BE2C (cell line): Measurements from ENCODE around the gene TMEM132D.

Source experiments
- DNase-seq: peaks from one replicate; pipeline ENCODE4 v3.0.0-alpha.2; 2020
- H3K27me3 ChIP-seq: fragments of 250-450 bp; sonication (Bioruptor Pico); 2 replicates; pipeline ENCODE4 v1.5.1; 2020; ENCODE audit warnings: mild to moderate bottlenecking
- H3K36me3 ChIP-seq: fragments of 250-450 bp; sonication (Bioruptor Pico); 2 replicates; pipeline ENCODE4 v1.5.1; 2020; ENCODE audit warnings: mild to moderate bottlenecking
- H3K4me1 ChIP-seq: fragments of 250-450 bp; sonication (Bioruptor Pico); 2 replicates; pipeline ENCODE4 v1.5.1; 2020
- H3K4me3 ChIP-seq: 2 replicates; pipeline ENCODE4 v1.5.1; 2011; ENCODE audit warnings: low read depth, low read length
- H3K9me3 ChIP-seq: fragments of 250-450 bp; sonication (Bioruptor Pico); 2 replicates; pipeline ENCODE4 v1.5.1; 2020
- TF ChIP-seq, protein P1 (sequence below): IDR thresholded peaks from 2 replicates; pipeline ENCODE4 v1.5.1; 2012; ENCODE audit warnings: mild to moderate bottlenecking, low read depth, low read length

Gene TMEM132D

DNA sequence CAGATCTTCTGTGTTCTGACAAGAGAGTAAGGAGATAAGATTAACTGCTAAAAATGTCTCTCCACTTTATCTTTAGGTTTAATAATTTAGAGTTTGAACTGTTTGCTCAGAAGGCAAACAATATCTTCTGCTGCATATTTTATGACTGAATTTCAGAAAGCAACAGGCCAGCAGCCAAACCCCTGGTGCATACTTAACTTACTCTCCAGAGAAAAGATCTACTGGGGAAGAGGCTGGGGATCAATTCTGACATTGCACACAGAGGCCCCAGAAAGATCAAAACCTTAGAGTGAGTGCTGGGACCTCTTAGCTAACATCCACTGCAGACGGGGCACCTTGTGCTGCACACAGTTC lies 518.2 kb downstream of the TMEM132D start:
- Histone ChIP-seq H3K36me3 (no peaks in the 10 kb centered on the region), H3K27me3 (no peaks in the 10 kb centered on the region), H3K4me1 (no peaks in the 10 kb centered on the region), H3K4me3 (no peak overlapping the region), H3K9me3 (no peaks in the 10 kb centered on the region)
- TF ChIP-seq, protein P1, sequence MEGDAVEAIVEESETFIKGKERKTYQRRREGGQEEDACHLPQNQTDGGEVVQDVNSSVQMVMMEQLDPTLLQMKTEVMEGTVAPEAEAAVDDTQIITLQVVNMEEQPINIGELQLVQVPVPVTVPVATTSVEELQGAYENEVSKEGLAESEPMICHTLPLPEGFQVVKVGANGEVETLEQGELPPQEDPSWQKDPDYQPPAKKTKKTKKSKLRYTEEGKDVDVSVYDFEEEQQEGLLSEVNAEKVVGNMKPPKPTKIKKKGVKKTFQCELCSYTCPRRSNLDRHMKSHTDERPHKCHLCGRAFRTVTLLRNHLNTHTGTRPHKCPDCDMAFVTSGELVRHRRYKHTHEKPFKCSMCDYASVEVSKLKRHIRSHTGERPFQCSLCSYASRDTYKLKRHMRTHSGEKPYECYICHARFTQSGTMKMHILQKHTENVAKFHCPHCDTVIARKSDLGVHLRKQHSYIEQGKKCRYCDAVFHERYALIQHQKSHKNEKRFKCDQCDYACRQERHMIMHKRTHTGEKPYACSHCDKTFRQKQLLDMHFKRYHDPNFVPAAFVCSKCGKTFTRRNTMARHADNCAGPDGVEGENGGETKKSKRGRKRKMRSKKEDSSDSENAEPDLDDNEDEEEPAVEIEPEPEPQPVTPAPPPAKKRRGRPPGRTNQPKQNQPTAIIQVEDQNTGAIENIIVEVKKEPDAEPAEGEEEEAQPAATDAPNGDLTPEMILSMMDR: no peak
- no peak for DNase-seq

DNA sequence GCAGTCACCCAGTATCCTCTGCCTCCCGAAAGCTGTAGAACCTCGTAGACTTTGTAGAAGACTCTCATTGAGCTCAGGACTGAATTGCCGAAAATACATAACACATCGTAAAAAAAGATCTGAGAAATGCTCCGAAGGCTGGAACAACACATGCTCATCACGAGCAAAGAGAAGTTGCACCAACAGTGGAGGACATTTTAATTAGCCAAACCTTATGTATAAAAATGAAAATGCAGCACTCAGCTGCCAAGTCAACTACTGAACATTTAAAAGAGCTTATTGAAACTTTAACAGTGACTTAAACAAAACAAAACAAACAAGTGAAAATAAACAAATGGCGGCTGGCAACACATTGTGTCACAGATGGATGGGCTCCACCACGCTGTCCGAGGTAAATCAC lies 519.9 kb downstream of the TMEM132D start:
- Histone ChIP-seq H3K27me3 (no peaks in the 10 kb centered on the region), H3K9me3 (no peaks in the 10 kb centered on the region), H3K4me3 (no peak overlapping the region), H3K4me1 (no peaks in the 10 kb centered on the region), H3K36me3 (no peaks in the 10 kb centered on the region)
- DNase-seq: no peak
- TF ChIP-seq, protein P1: no peak

DNA sequence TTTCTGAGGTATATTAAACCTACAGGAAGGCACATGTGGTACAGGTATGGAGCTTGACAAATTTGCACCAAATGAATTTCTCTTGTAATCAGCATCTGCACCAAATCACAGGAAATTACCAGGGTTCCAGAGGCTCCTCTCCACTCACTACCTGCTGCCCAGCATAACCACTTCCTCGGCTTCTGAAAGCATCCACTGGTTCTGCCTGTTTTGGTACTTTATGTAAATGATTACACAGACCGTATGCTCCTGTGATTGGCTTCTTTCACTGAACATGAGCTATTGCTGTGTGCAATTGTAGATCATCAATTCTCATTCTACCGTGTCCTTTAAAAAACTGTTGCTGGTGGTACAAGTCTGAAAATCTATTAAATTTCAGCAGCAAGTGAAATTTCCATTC lies 522.1 kb downstream of the TMEM132D start:
- Histone ChIP-seq H3K9me3 (no peaks in the 10 kb centered on the region), H3K4me1 (no peaks in the 10 kb centered on the region), H3K27me3 (no peaks in the 10 kb centered on the region), H3K36me3 (no peaks in the 10 kb centered on the region), H3K4me3 (no peak overlapping the region)
- DNase-seq: no peak
- TF ChIP-seq, protein P1: no peak

DNA sequence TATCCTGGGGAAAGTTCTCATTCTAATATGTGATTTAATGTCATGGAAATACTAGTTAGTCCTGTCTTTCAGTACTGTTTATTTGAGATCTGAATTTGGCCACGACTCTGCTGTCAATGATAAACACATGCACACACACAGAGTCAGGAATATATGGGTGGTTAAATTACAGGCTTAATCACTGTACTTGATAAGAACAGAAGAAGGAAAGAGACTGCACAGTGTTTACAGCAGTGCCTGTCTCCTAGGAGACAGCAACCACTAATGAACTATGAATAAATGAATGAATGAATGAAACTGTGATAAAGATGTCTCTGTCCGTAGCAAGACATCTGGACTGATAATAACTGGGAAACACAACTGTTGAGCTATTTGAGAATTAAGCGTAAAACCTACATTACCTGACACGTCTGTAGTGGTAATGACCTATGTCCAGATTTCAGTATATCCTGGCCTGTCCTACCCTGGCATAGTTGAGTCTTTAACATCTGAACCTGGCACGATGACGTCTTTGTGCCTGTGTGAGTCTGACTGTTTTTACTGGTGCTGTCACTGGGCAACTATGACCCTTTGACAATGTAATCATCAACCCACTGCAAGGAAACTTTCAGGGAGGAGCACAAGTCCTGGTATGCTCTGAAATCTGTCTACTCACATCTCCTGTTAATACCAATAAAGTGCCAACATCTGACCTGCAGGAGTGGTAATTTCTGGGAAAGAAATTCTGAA lies 524.6 kb downstream of the TMEM132D start:
- no peaks in the 10 kb centered on the region for H3K27me3 ChIP-seq
- TF ChIP-seq, protein P1: no peak
- DNase-seq: no peak
- no peaks in the 10 kb centered on the region for H3K36me3 ChIP-seq
- H3K4me1 ChIP-seq: no peaks in the 10 kb centered on the region
- peaks cover 4% of the 10 kb centered on the region; the same call in 1 of the 2 replicates for H3K9me3 ChIP-seq
- H3K4me3 ChIP-seq: no peak overlapping the region

DNA sequence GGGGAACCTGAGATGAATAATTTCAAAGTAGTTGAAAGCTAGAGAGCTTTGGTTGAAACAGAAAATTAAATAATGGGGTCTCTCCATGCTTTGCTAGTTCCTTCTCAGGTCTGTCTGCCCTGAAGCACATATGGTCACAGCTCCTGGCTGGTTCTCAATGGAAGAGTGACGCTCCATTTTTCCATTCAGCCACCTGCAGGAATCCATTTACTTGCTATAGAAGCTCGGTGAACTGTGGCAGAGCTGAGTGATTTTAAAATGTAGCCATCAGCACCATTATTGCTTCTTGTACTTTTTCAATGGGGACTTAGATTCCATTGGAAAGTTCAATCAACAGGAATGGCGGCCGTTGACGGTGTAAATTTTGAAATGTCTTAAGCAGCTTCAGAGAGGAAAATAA lies 525.3 kb downstream of the TMEM132D start:
- TF ChIP-seq, protein P1: no peak
- Histone ChIP-seq H3K4me1 (no peaks in the 10 kb centered on the region), H3K4me3 (no peak overlapping the region), H3K36me3 (no peaks in the 10 kb centered on the region), H3K9me3 (peaks cover 4% of the 10 kb centered on the region; the same call in 1 of the 2 replicates), H3K27me3 (no peaks in the 10 kb centered on the region)
- no peak for DNase-seq

DNA sequence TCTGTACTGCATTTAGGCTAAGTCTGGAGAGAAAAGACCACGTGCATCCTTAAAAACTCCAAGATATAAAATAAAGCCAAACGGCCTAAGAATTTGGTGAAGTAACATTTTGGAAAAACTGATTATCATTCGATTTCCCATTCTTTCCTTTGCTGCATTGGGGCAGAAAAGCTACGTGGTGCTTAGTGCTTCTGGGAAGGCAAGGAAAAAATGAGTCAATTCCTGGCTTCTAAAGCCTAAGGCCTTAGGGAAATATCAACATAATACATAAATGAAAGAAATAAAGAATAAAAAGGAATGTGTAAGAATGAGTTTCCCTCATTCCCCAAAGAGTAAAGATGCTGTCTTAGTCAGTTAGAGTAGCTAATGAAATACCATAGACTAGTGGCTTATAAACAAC lies 530.1 kb downstream of the TMEM132D start:
- Histone ChIP-seq H3K4me1 (no peaks in the 10 kb centered on the region), H3K9me3 (peaks cover 4% of the 10 kb centered on the region; the same call in 1 of the 2 replicates), H3K27me3 (no peaks in the 10 kb centered on the region), H3K36me3 (no peaks in the 10 kb centered on the region), H3K4me3 (no peak overlapping the region)
- DNase-seq: no peak
- TF ChIP-seq, protein P1: no peak
